HepG2 (cell line): ENCODE measurements around the gene CSTB.

Source experiments
- JUN ChIP-seq: sonication (generic); formaldehyde crosslinking; IDR thresholded peaks from 2 replicates; pipeline ENCODE4 v1.4.0; 2020; ENCODE audit warnings: mild to moderate bottlenecking, missing genetic modification reagents
- KDM1A ChIP-seq: IDR thresholded peaks from 2 replicates; pipeline ENCODE4 v1.6.1; 2016; ENCODE audit warnings: missing compliant biosample characterization
- POLR2A ChIP-seq, 2 experiments: IDR thresholded peaks; 2 replicates each; pipeline ENCODE4 v1.6.1; 2011; ENCODE audit warnings: low read depth in 2 of 2, low read length in 2 of 2, mild to moderate bottlenecking in 1 of 2, moderate library complexity in 1 of 2; ENCODE audit not compliant: insufficient read depth in 1 of 2
- SIN3A ChIP-seq: IDR thresholded peaks from 2 replicates; pipeline ENCODE4 v1.6.1; 2011; ENCODE audit warnings: low read depth, mild to moderate bottlenecking, control low read depth, low read length, borderline replicate concordance

- TF ChIP-seq POLR2A (IDR thresholded peaks at IDR 0.05; ENCODE audit: insufficient read depth in 1 of 2, low read depth in 2 of 2, low read length in 2 of 2) (no peak; a peak in 1 of 4 replicates), JUN (CRISPR knock-in tag) (no peak), KDM1A (CRISPR knock-in tag) (no peak), SIN3A (no peak)
These were observed 12.1 kb downstream of the CSTB start for GRCh38 chr21:43763901-43764523.
